HEK293T (cell line): ENCODE data around the gene RNF187.

Source experiments
- ARNT ChIP-seq: fragments of 450-650 bp; IDR thresholded peaks from 2 replicates; pipeline ENCODE4 v1.6.1; 2017; ENCODE audit warnings: mild to moderate bottlenecking
- BHLHE40 ChIP-seq: fragments of 450-650 bp; IDR thresholded peaks from 2 replicates; pipeline ENCODE4 v1.6.1; 2016; ENCODE audit warnings: mild to moderate bottlenecking, moderate library complexity, borderline replicate concordance
- FOXK2 ChIP-seq: fragments of 450-650 bp; IDR thresholded peaks from 2 replicates; pipeline ENCODE4 v1.6.1; 2016; ENCODE audit warnings: mild to moderate bottlenecking
- FOXM1 ChIP-seq: fragments of 450-650 bp; IDR thresholded peaks from 2 replicates; pipeline ENCODE4 v1.6.1; 2017; ENCODE audit warnings: mild to moderate bottlenecking, borderline replicate concordance
- L3MBTL2 ChIP-seq: fragments of 450-650 bp; conservative IDR thresholded peaks from 2 replicates; pipeline ENCODE4 v1.6.1; 2016; ENCODE audit warnings: mild to moderate bottlenecking
- NFRKB ChIP-seq: fragments of 450-650 bp; IDR thresholded peaks from 2 replicates; pipeline ENCODE4 v1.6.1; 2016; ENCODE audit warnings: mild to moderate bottlenecking, moderate library complexity
- PKNOX1 ChIP-seq: fragments of 450-650 bp; IDR thresholded peaks from 2 replicates; pipeline ENCODE4 v1.6.1; 2016
- SP1 ChIP-seq: fragments of 450-650 bp; IDR thresholded peaks from 2 replicates; pipeline ENCODE4 v1.6.1; 2017
- SUZ12 ChIP-seq: fragments of 450-650 bp; IDR thresholded peaks from 2 replicates; pipeline ENCODE4 v1.6.1; 2016; ENCODE audit warnings: mild to moderate bottlenecking
- TARDBP ChIP-seq: fragments of 450-650 bp; IDR thresholded peaks from 2 replicates; pipeline ENCODE4 v1.6.1; 2016

GRCh38 chr1:228446852-228447251 lies 40.3 kb upstream of the RNF187 start:
- no peak for TF ChIP-seq SUZ12
- TF ChIP-seq FOXK2: no peak
- TF ChIP-seq L3MBTL2: no peak
- TF ChIP-seq TARDBP: no peak
- TF ChIP-seq NFRKB: no peak
- no peak for TF ChIP-seq ARNT
- no peak for TF ChIP-seq BHLHE40
- TF ChIP-seq SP1: no peak
- TF ChIP-seq FOXM1: no peak
- no peak for TF ChIP-seq PKNOX1
